ENCODE measurements around the gene MYBPC1.
A peak's percentile ranks its signal among the peaks of the same experiment; 100 is the strongest.
"Not testable (repeated sequence)": the region's sequence is repeated elsewhere in the genome, so short reads cannot be mapped to it uniquely, and the experiment has no call there.

Gene MYBPC1, protein sequence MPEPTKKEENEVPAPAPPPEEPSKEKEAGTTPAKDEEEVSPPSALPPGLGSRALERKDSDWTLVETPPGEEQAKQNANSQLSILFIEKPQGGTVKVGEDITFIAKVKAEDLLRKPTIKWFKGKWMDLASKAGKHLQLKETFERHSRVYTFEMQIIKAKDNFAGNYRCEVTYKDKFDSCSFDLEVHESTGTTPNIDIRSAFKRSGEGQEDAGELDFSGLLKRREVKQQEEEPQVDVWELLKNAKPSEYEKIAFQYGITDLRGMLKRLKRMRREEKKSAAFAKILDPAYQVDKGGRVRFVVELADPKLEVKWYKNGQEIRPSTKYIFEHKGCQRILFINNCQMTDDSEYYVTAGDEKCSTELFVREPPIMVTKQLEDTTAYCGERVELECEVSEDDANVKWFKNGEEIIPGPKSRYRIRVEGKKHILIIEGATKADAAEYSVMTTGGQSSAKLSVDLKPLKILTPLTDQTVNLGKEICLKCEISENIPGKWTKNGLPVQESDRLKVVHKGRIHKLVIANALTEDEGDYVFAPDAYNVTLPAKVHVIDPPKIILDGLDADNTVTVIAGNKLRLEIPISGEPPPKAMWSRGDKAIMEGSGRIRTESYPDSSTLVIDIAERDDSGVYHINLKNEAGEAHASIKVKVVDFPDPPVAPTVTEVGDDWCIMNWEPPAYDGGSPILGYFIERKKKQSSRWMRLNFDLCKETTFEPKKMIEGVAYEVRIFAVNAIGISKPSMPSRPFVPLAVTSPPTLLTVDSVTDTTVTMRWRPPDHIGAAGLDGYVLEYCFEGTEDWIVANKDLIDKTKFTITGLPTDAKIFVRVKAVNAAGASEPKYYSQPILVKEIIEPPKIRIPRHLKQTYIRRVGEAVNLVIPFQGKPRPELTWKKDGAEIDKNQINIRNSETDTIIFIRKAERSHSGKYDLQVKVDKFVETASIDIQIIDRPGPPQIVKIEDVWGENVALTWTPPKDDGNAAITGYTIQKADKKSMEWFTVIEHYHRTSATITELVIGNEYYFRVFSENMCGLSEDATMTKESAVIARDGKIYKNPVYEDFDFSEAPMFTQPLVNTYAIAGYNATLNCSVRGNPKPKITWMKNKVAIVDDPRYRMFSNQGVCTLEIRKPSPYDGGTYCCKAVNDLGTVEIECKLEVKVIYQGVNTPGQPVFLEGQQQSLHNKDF

GRCh38 chr12:101594700-101595099 lies at the start of gene MYBPC1:
MYBPC1 (plus strand) TSS chr12:101594971; CDS start chr12:101595071, 100 bp downstream.
- no peak for DNase-seq

GRCh38 chr12:101551362-101552114 lies 43.2 kb upstream of the MYBPC1 start:
- DNase-seq = no peak

- no peak for DNase-seq
Observed at GRCh38 chr12:101552277-101552676, 42.5 kb upstream of the MYBPC1 start.

GRCh38 chr12:101557094-101557493 lies 37.7 kb upstream of the MYBPC1 start:
- DNase-seq = no peak

DNA sequence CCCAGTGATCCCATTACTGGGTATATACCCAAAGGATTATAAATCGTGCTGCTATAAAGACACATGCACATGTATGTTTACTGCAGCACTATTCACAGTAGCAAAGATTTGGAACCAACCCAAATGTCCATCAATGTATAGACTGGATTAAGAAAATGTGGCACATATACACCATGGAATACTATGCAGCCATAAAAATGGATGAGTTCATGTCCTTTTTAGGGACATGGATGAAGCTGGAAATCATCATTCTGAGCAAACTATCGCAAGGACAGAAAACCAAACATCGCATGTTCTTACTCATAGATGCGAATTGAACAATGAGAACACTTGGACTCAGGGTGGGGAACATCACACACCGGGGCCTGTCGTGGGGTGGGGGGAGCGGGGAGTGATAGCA lies 36.0 kb upstream of the MYBPC1 start:
- not testable (repeated sequence) for DNase-seq

- DNase-seq = no peak
Observed at GRCh38 chr12:101563212-101563611, 31.6 kb upstream of the MYBPC1 start.

- DNase-seq = no peak
Observed at GRCh38 chr12:101564912-101565311, 29.9 kb upstream of the MYBPC1 start.

DNA sequence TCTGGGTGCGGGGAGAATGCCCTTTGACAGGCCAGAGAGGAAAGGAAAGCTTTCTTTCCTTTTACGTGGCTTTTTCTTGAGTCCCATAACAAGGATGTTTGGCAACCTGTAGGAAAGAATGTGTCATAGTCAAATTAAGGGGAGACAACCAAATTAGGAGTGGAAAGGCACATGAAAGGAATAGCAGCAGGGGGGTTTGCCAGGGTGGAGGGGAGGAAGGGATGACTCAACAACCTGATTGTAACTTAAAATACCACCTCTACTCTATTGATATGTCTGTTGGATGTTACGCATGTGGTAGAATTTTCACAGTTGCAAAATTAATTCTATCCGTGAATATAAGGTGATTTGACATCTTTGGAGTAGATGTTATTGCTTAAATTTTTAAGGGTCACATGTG lies 28.5 kb upstream of the MYBPC1 start:
- no peak for DNase-seq

- no peak for DNase-seq
Observed at GRCh38 chr12:101567918-101568317, 26.9 kb upstream of the MYBPC1 start.

DNA sequence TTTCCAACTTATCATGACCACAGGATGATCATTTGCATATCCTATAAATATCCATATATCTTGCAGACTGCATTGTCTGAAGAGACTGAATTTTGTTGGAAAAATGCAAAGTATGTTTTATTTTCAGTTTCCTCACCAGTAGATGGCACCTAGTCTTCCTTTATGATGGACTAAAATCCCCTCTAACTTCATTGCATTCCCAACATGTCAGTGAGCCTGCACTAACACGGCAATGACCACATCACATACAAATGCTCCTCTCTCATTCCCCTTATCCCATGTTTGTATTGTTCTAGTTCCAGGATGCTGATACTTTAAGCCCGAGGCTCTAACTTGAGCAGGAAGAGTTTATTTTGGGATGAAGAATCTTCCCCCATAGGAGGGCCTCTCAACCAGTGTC lies 24.7 kb upstream of the MYBPC1 start:
- peak in 1 of 51 donors; percentile 15 for DNase-seq

- DNase-seq = no peak
Observed at GRCh38 chr12:101571105-101571504, 23.7 kb upstream of the MYBPC1 start.

DNA sequence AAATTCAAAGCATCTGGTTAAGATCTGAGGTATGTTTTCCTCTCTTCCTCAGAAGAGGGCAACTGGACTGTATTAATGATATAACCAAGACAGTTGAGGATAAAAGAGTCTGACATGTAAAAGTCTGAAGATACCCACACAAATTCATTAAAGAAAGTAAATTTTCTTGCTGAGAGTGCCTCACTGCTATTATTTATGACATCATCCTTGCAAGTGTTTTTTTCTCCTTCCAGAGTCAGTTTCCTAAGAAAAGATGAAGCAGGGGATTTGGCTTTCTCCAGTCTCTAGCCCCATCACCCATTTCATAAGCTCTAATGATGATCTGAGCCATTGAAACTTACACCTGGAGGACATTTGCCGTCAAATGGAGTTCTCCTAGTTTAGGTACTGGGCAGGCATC lies 21.0 kb upstream of the MYBPC1 start:
- no peak for DNase-seq

- DNase-seq = no peak
Observed at GRCh38 chr12:101578417-101578816, 16.4 kb upstream of the MYBPC1 start.

- no peak for DNase-seq
Observed at GRCh38 chr12:101581190-101581589, 13.6 kb upstream of the MYBPC1 start.

DNA sequence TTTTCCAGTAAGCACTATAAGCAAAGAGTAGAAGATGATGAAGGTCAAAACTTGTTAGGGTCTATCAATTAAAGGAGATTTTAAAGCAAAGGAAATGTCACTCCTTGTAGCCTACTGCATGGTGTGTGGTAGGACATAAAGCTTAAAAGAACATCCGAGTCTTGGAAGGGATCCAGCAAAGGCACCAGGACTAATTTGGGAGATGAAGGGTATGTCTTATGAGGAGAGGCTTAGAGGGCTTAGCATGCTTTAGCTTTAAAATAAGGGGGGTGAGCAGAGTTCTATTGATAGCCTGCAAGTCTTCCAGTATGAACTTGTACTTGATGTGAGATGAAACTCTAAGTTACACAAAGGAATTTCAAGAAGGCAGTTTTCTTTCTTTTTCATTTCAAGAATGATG lies 11.8 kb upstream of the MYBPC1 start:
- DNase-seq = no peak

DNA sequence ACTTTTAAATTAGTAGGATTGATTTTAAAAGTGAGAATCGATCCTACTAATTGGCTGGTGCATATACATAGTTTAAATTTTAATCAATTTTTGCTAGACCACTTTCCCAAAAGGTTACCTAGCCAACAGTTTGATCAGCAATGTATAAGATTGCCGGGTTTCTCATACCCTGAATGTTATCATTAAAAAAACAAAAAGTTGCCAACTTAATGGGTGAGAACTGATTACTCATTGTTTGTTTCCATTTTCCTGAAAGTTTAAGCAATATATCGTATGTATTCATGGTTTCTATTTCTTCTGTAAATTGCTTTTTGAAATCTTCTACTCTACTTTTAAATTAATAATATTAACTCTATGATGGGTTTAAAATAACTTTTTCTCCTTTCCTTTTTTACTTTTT lies 4.4 kb upstream of the MYBPC1 start:
- no peak for DNase-seq

GRCh38 chr12:101591781-101592180 lies 3.0 kb upstream of the MYBPC1 start:
- DNase-seq = no peak

- no peak for DNase-seq
Observed at GRCh38 chr12:101592448-101592847, 2.3 kb upstream of the MYBPC1 start.

GRCh38 chr12:101592921-101593320 lies 1.9 kb upstream of the MYBPC1 start:
- no peak for DNase-seq

- no peak for DNase-seq
Observed at GRCh38 chr12:101596172-101596571, 1.4 kb downstream of the MYBPC1 start.

DNA sequence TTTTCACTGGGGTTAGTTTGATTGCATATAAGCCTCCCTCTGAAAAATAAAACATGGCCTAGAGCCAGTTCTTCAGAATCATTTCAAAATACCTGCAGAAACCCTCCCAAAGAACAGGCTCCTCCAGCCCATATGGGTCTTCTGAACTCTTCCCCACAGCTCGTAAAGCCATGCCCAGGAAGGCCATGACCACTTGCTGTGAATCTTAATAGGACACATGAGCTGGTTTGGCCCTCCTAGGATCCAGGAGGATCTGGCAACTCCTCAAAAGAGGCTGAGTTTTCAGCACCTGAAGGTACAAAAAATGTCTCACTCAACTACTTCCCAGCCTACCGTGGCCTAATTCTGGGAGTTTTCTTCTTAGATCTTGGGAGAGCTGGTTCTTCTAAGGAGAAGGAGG lies 2.4 kb downstream of the MYBPC1 start:
- no peak for DNase-seq

Measured in hypothalamus (tissue), 51 donors.